GM18870 (cell line): ENCODE data around the gene USP4.
"Not testable (repeated sequence)": the region's sequence is repeated elsewhere in the genome, so short reads cannot be mapped to it uniquely, and the experiment has no call there.

Experiments
- ATAC-seq: cut with Tn5 transposase; IDR thresholded peaks from one replicate; pipeline ENCODE4 v1.9.1; 2021; ENCODE audit warnings: moderate library complexity; ENCODE audit not compliant: unreplicated experiment

USP4 gene

GRCh38 chr3:49255718-49256511 lies 83.9 kb downstream of the USP4 start:
- ATAC-seq = no peak

- ATAC-seq = no peak
Measured at GRCh38 chr3:49255112-49255511, 84.7 kb downstream of the USP4 start.

- ATAC-seq = no peak
Measured at GRCh38 chr3:49253512-49253911, 86.3 kb downstream of the USP4 start.

GRCh38 chr3:49248840-49249227 lies 91.0 kb downstream of the USP4 start:
- ATAC-seq = no peak

- ATAC-seq = no peak
Measured at GRCh38 chr3:49244581-49245205, 95.2 kb downstream of the USP4 start.

GRCh38 chr3:49240091-49240490 lies 99.8 kb downstream of the USP4 start:
- not testable (repeated sequence) for ATAC-seq

GRCh38 chr3:49238274-49239127 lies 101.4 kb downstream of the USP4 start:
- no peak for ATAC-seq

GRCh38 chr3:49237344-49237743 lies 102.5 kb downstream of the USP4 start:
- ATAC-seq = no peak

- no peak for ATAC-seq
Measured at GRCh38 chr3:49236226-49236625, 103.6 kb downstream of the USP4 start.

GRCh38 chr3:49228817-49229216 lies 111.0 kb downstream of the USP4 start:
- ATAC-seq = not testable (repeated sequence)
